ENCODE data around the gene ZNF416.

ZNF416 gene
- 2.3 to 7.8 (median 5.2) reads per million in 4 donors for total RNA-seq

DNA sequence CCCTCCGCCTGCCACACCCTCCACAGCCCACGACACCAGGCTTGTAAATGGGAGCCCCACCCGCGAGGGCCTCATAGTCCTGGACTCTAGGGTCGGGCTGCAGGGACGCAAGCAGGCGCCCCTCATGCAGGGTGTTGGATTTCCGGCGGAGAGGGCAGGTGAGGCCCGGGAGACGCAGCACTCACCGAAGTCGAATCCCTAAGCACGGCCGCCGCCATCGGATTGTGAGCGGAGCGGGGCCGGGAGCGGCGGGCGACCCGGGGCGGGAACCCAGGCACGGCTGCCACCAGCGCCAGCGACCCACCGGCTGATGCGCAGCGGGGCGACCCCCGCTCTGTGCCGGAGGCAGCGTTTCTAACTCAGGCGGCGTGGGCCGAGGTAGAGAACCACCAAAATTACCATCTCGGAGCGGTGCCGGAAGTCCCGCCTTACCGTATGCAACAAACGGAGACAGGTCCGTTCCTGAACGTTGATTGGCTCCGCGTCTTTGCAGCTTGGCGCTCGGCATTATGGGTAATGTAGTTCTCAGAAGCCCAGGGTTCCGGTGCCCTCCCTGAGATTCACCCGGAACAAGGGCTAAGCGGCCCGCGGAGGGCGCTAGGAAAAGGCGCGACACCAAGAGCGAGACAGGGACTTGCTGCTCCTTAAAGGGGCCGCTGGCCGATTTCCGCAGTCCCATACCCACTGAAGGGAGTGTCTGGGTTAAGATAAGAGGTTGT, at the start of gene ZNF416:
Gene ZNF416, minus strand, starts transcription at position 425 of the 719 bp plus-strand sequence. Its CDS starts 207 bp downstream, at position 218.
- peak; percentile 88 to 98 (median 95) for DNase-seq

DNA sequence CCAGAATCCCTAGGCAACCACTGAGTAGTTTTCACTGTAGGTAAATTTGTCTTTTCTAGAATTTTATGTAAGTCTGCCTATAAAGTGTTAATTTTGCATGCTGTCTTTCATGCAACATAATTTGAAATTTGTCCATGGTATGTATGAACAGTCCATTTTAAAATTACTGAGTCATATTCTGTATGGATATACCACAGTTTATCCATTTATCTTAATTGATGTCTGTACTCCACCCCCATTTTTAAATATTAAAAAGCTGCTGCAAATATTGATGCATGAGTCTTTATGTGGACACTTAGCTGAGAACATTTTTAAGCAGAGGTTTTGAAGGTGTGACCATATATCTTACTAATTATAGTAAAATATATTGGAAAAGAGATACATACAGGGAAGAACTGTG, 44.4 kb upstream of the ZNF416 start:
- DNase-seq, result no peak

DNA sequence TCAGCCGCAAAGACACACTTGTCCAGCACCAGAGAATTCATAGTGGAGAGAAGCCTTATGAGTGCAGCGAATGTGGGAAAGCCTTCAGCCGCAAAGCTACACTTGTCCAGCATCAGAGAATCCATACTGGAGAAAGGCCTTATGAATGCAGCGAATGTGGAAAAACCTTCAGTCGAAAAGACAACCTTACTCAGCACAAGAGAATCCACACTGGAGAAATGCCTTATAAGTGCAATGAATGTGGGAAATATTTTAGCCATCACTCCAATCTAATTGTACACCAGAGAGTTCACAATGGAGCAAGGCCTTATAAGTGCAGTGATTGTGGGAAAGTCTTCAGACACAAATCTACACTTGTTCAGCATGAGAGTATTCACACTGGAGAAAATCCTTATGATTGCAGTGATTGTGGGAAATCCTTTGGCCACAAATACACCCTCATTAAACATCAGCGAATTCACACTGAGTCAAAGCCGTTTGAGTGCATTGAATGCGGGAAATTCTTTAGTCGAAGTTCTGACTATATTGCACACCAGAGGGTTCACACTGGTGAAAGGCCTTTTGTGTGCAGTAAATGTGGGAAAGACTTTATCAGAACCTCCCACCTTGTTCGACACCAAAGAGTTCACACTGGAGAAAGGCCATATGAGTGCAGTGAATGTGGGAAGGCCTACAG, 42.1 kb upstream of the ZNF416 start:
- no peak for DNase-seq

DNA sequence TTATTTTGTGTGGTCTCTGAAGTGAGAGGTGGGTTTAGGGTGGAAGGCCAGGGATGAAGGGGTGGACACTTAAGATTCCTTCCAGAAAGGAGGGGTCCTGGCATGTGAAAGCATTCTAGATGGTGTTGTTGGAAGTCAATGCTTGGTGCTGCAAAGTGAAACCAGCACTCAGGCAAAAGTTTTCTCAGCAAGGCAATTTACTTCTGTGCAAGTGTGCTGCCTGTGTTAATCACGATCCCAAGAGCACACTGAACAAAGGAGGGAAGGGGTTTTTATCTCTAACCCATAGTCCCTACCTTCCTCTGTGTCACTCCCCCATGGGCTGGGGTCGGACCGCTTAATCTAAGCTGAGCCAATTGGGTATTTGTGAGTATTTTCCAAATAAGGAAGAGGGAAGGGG, 36.6 kb upstream of the ZNF416 start:
- no peak for DNase-seq

DNA sequence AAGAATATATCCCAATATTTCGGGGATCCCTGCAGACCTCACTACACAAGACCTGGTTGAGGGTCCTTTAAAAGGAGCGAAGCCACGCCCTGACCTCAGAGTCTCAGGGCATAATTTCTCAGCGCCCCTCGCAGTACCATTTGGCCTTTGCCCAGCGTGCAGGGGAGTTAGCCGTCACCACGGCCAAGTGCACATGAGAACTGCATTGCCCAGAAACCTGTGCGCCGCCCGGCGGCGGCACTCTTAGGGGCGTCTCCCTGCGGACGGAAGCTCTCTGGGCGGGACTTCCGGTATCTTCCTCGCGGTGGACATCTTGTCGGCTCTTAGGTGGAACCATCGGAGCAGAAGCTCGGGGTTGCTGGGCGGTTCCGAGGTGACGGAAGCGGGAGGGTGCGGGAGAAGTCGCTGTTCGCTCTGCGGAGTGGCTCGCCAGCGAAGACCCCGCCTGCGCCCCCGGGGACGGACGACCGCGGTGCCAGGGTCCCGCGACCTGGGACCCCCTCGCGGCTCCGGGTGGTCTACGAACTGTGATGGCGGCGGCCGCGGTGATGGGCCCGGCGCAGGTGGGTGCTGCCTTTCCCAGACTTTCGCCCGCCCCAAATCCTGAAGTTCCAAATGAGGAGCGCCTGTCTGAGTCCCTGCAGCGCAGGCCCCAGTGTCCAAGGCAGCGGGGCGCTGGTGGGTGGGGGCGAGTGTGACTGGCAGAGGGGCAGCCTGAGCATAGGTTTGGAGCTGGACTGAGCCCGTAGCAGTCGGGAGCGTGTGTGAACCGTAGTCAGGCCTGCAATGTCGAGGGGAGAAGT, 35.4 kb upstream of the ZNF416 start, which contains the start of gene ZNF134:
Gene ZNF134, plus strand, starts transcription at position 302 of the 803 bp plus-strand sequence. CDS start 5,227 bp downstream, outside the sequence.
- DNase-seq, result peak; percentile 72 to 92 (median 85)

DNA sequence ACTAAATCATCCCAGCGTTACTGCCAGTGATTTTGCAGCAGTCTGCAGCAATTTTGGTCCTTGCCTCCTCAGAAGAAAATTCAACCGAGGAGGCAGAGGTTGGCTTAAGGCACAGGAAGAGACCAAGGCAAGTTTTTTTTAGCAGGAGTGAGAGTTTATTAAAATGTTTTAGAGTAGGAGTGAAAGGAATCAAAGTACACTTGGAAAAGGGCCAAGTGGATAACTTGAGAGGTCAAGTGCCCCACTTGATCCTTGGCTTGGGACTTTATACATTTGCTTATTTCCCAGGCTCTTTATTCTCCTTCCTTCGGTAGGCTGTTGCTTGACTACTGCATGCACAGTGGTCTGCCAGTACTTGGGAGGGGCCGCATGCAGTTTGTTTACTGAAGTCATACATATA, 32.4 kb upstream of the ZNF416 start:
- no peak for DNase-seq

DNA sequence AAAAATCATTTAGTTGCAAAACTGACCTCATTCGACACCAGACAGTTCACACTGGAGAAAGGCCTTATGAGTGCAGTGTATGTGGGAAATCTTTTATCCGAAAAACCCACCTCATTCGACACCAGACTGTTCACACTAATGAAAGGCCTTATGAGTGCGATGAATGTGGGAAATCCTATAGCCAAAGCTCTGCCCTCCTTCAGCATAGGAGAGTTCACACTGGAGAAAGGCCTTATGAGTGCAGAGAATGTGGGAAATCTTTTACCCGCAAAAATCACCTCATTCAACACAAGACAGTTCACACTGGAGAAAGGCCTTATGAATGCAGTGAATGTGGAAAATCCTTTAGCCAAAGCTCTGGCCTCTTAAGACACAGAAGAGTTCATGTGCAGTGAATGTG, 28.2 kb upstream of the ZNF416 start:
- no peak for DNase-seq

DNA sequence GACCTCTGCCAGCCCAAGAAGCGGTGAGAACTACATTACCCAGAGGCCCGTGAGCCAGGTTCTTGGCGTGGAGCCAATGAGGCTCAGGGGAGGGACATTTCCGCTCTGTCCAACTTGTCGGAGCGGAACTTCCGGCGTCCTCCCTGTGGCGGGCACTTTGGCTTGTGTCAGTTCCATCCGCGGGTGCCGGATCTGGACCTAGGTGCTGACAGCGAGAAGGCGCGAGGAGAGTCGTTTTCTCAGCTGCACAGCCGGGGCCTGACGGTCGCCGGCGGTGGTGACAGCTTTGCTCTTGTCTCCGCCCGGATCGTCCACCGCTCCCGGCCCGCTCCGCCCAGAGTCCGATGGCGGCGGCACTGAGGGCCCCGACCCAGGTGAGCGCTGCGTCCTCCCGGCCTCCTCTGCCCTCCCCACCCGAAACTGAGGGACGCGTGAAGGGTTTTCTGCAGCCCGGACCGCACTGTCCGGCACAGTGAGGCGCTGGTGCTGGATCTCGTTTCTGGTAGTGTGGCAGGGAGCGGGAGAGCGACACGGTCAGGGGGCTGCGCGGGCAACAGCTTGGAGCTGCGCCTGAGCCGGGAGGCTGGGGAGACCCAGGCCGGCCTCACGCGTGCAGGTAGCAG, 21.2 kb upstream of the ZNF416 start, which contains the start of gene ZNF530:
Gene ZNF530, plus strand, starts transcription at position 125 of the 623 bp plus-strand sequence. CDS start 4,461 bp downstream, outside the sequence.
- peak; percentile 62 to 88 (median 73) for DNase-seq

DNA sequence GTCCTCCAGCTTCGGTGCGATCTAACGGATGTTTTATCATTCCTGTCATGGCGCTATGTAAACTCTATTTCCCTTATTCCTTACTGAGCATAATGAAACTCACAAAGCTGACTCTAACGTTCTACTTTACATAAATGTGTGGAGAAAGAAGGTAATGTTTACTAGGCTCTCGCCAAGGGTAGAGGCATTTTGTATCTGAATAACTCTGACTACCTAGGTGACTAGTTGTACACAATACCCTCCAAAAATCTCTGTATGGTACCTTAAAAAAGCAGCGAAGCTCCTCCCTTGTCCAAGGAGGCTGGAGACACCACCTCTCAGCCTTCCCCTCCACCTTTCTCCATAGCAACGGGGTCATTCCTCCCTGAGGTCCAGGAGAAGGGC, 20.7 kb upstream of the ZNF416 start:
- DNase-seq, result no peak

DNA sequence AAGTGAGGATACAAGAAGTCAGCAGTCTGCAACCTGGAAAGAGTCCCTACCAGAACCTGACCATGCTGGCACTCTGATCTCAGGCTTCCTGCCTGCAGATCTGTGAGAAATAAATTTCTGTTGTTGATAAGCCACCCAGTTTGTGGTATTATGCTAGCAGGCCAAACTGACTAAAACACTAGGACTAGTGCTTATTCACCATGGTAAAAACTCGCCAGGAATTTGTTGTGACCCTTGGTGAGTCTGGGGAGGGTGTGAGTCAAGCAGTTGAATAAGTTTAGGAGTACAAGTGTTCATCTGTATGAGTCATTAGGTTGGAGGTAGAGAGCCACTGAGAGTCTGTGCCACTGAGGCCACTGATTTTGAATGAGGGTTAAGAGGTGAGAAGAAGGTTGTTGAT, 8.8 kb upstream of the ZNF416 start:
- no peak for DNase-seq

DNA sequence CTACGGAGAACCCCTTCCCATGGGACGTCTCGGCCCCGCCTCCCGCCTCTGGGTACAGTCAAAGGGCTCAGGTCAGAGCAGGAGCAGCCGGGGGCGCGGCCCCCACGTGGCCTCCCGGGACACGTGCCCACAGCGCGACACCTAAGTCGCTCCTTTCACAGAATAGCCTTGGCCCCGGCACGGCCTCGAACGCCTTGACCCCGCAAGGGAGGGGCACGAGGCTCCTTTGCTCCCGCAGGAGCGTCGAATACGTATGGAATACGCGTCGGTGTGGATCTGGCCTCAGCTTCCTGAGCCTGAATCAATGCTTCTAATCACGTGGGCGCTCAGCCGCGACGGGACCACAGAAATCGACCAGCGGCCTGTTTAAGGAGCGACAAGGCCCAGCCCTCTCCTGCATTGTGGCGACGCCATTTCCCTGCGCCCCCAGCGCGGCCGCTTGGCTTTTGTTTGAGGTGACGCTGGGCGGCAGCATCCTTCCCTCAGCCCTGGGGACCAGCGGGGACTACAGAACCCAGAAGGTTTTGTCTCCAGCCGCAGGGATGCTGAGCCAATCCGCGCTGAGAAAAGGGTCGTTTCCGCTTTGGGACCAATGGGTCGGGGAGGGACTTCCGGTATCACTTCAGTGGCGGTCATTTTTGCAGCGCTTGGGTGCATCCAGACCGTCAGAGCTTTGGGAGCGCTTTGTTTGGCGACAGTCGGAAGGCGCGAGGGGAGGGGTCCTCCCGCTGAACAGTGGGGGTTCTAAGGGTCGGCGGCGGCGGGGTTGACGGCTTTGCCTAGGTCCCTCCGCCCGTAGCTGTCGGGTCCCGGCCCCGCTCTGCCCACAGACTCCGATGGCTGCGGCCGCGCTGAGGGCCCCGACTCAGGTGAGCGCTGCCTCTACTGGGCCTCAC, 5.1 kb upstream of the ZNF416 start, which contains the start of gene ZIK1:
Gene ZIK1, plus strand, starts transcription at position 625 of the 896 bp plus-strand sequence. Its CDS starts 212 bp downstream, at position 837.
- DNase-seq, result peak; percentile 64 to 89 (median 83)

DNA sequence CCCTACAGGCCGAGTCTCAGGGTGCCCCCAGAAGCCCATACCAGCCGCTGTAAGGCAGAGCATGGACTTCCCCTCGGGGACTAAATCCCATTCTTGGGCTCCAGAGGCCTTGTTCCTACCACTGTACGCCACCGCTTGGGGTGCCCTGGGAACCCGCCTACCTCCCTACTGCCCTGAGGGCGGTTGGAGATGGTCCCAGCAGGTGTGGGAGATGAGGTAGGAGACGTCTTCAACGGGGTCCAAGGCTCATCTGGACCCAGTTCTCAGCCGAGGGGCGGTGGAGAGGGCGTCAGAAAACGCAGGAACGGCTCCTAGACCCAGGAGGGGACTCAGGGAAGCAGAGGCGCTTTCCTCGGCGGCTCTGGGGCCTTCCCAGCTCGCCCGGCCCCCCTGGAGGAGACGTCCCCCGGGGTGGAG, 4.4 kb upstream of the ZNF416 start:
- DNase-seq, result no peak

DNA sequence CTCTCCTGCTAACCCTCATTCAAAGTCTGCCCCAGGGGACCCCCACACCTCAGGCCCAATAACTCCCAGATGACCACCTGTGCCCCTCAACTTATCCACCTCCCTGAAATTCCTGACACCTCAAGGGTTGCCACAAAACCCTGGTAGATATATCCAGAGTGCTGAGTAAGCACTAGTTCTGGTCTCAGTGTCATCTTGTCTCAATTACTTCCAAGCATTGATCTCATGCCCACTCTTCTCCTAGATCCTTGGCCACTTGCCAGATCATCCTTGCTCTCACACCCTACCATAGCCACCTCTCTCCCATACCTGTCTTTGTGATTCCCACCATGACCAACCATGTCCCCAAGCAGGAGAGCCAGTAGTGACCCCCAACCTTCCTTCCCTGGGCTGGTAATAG, 2.0 kb downstream of the ZNF416 start:
- DNase-seq, result no peak

DNA sequence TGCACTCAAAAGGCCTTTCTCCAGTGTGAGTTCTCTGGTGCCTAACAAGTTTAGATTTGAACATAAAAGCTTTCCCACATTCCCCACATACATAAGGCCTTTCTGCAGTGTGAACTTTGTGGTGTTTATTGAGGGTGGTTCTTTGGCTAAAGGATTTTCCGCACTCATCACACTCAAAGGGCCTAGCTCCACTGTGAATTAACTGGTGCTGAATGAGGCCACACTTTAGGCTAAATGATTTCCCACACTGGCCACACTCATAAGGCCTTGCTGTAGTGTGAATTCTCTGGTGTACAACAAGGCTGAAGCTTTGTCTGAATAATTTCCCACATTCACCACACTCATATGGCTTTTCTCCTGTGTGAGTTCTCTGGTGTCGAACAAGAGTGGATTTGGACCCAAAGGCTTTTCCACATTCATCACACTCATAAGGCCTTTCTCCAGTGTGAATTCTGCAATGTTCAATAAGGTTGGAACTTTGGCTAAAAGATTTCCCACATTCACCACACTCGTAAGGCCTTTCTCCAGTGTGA, 6.2 kb downstream of the ZNF416 start:
- DNase-seq, result no peak

DNA sequence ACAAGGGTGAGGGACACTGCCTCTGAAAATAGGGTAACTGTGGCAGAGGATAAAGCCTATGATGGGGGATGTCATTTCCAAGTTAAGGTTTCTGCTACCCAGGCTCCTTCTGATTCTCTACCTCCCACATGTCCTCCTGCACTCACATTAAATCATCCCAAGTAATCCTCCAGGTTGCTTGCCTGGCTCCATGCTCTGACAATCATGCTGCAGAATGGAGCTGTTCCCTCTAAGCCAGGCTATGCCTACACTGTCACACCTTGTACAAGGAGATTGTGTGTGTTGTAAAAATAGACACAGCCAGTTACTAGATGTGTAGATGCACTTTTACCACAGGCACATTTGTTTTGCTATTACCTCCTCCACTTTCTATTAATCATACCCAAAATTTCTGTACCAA, 8.0 kb downstream of the ZNF416 start:
- DNase-seq, result no peak

DNA sequence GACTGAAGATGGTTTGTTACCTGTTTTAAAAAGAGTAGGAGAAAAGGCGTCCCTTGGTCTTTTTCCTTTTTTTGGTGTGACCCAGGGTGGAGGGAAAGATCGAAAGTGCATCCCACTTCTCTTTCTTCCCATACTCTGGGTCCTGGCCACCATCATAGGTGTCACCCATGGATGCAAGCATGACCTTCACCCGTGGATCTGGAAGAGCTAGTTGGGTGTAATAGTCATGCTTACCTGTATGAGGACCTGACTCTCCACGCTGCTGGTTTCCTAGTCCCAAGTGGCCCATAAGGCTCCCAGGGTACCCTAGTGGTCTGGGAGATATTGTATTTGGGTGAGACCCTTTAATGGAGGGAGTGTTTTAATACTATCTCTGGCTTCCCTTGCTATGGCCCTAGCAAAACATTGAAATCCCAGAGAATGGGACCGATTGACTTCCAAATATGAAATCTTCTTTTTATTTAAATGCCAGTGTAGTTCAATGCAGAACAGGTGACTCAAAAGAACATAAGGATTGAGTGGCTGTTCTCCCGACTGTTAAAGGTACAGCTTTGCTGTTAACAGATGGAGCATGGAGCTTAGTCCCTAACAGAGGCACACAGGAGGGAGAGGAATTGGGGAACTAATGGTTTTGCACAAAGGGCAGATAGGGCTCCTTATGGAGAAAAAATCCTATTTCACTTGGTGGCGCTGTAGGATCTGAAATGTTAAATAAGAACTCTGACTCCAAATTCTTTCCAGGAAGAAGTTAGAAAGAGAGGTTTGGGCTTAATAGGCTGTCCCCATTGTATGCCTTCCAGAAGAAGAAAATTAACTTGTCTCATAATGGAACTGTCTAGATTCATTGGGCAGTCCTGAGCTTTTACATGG, 12.1 kb downstream of the ZNF416 start:
- DNase-seq, result no peak

DNA sequence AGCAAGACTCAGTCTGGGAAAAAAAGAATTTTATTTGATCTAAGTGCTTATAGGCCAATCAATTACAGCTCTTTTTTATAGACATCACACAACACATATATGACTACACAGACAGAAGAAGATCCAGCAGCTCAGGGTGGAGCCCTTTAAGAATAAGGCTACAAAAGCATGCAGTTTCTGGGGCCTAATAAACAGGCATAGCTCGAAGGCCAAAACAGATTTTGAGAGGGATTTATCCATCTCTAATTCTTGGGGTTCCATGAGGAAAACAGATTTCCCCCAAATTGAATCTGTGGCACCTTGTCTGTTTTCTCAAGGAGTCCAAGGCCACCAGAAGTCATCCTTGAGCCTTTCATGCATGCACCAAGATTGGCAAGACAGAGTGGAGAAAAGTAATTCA, 15.2 kb downstream of the ZNF416 start:
- no peak for DNase-seq

DNA sequence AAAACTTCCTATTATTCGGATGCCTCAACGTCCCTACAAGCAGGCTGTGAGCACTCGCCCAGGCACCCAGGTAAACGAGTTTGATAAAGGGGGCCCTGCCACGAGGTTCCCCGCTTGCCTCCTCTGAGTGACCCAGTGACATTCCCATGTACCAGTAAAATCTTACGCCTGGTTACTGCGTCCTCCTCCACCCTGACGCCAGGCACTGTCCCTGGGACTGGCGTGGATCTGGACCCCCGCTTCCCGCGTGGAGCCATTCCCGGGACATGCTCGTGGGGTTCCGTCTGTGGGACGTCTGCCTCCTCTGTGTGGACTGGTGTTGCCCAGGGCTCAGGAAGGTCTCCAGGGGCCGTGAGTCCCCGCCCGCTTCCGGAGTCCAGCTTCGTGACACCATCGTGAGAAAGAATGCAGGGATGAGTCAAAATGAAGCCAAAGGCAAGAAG, 18.6 kb downstream of the ZNF416 start:
- no peak for DNase-seq

DNA sequence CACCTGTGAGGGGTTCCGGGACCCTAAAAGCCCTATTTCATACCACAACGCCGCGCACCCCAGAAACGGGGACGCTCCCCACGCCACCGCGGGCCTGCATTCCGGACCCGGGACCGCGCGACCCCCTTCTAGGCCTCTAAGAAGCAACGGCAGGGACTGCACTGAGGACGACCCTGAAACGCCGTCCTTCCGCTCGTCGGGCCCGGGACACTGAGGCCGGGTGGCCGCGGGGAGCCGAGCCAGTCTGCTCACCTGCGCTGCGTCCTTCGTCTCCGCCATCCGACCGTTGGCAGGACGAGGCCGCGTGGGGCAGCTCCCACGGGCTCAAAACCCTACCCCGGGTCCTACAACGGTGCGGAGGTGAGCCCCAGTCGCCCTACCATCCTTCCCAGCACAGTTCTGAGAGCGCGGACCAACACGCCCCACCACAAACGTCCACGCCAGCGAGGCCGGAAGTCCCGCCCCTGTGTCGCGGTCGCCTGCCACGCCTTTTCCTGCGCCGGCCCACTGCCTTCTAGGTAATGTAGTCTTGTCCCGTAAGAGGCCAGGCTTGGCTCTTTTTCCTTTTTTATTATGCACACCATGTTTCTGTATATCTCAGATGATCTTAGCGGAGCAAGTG, 19.2 kb downstream of the ZNF416 start, which contains the start of gene ZNF550:
Gene ZNF550, minus strand, starts transcription at position 460 of the 622 bp plus-strand sequence. Its CDS starts 181 bp downstream, at position 279.
- DNase-seq, result peak; percentile 75 to 88 (median 81)
